ENCODE results near the gene N4BP2. TPM values are rescaled to one million over a fixed set of nuclear protein-coding genes. Genes with fewer than 3 reads are reported as not detected.

Gene N4BP2
- total RNA-seq, 1 donor from 2014 or later: 6.2 TPM

GRCh38 chr4:40053161-40053560, 3.5 kb upstream of the N4BP2 start:
- H3K9me3 Mint-ChIP-seq: no peaks in the 10 kb centered on the region
- ChIA-PET CTCF (no interaction called here), POLR2A (no interaction called here)
- ATAC-seq (ENCODE audit: low read depth) (no peak), DNase-seq (no peak)
- no peak for TF ChIP-seq CTCF (IDR thresholded peaks at IDR 0.05)
- intact Hi-C loops (cut with micrococcal nuclease): no loop called here
- peaks cover 17% of the 10 kb centered on the region for H3K4me1 Mint-ChIP-seq
- H3K36me3 Mint-ChIP-seq (ENCODE audit: low read depth): peaks cover 7% of the 10 kb centered on the region
- no peaks in the 10 kb centered on the region for H3K27me3 Mint-ChIP-seq
- H3K4me3 Mint-ChIP-seq: no peak overlapping the region
- H3K27ac Mint-ChIP-seq: no peak overlapping the region

- intact Hi-C loops (cut with micrococcal nuclease): loop anchor here (1.0 to 5.0 kb wide), 8 partner anchors 78 to 787 kb away; partner anchors contain the start of genes LIAS, PDS5A and RPL9
- Mint-ChIP-seq H3K36me3 (ENCODE audit: low read depth) (peaks cover 7% of the 10 kb centered on the region), H3K4me1 (peaks cover 27% of the 10 kb centered on the region), H3K27ac (peak overlapping the region; percentile 82), H3K4me3 (peak overlapping the region; percentile 91), H3K27me3 (no peaks in the 10 kb centered on the region), H3K9me3 (no peaks in the 10 kb centered on the region)
- DNase-seq (no peak), ATAC-seq (ENCODE audit: low read depth) (peak; percentile 2)
- ChIA-PET POLR2A (interaction anchor here (1.0 to 2.0 kb wide), 10 partner anchors 142 to 596 kb away, joined by 3 to 9 read pairs (median 6); partner anchors contain the start of genes LIAS and RPL9), CTCF (interaction anchor here (1.1 to 5.4 kb wide), 7 partner anchors 77 to 271 kb away, joined by 5 to 54 read pairs (median 14); no protein-coding TSS in a partner anchor)
- no peak for TF ChIP-seq CTCF (IDR thresholded peaks at IDR 0.05)
Observed at GRCh38 chr4:40055511-40055862, 1.2 kb upstream of the N4BP2 start.

- no peak for TF ChIP-seq CTCF (IDR thresholded peaks at IDR 0.05)
- intact Hi-C loops (cut with micrococcal nuclease): loop anchor here (1.0 to 5.0 kb wide), 14 partner anchors 79 to 786 kb away; partner anchors contain the start of genes LIAS, PDS5A, RHOH and RPL9
- CTCF ChIA-PET: interaction anchor here (0.6 to 5.4 kb wide), 15 partner anchors 78 to 785 kb away, joined by 3 to 54 read pairs (median 5); no protein-coding TSS in a partner anchor
- Mint-ChIP-seq H3K27ac (peak overlapping the region; percentile 83), H3K9me3 (no peaks in the 10 kb centered on the region), H3K4me3 (peak overlapping the region; percentile 91), H3K4me1 (peaks cover 27% of the 10 kb centered on the region), H3K27me3 (no peaks in the 10 kb centered on the region), H3K36me3 (ENCODE audit: low read depth) (peaks cover 7% of the 10 kb centered on the region)
- POLR2A ChIA-PET: interaction anchor here (0.5 to 2.0 kb wide), 16 partner anchors 95 to 597 kb away, joined by 3 to 9 read pairs (median 5); partner anchors contain the start of genes LIAS and RPL9
- DNase-seq (peak; percentile 59), ATAC-seq (ENCODE audit: low read depth) (peak; percentile 41)
Observed at GRCh38 chr4:40055863-40056715, 561 bp upstream of the N4BP2 start.

- intact Hi-C loops (cut with micrococcal nuclease): loop anchor here (1.0 to 5.0 kb wide), 12 partner anchors 93 to 840 kb away; partner anchors contain the start of genes LIAS, RHOH and RPL9
- POLR2A ChIA-PET: interaction anchor here (0.5 to 1.0 kb wide), 9 partner anchors 126 to 627 kb away, joined by 3 to 6 read pairs (median 3); no protein-coding TSS in a partner anchor
- Mint-ChIP-seq H3K27me3 (no peaks in the 10 kb centered on the region), H3K36me3 (ENCODE audit: low read depth) (peaks cover 10% of the 10 kb centered on the region), H3K4me3 (peak overlapping the region; percentile 95), H3K27ac (peak overlapping the region; percentile 92), H3K9me3 (no peaks in the 10 kb centered on the region), H3K4me1 (peaks cover 27% of the 10 kb centered on the region)
- ATAC-seq (ENCODE audit: low read depth): peak; percentile 70
- peak; percentile 19 for DNase-seq
- CTCF ChIA-PET: interaction anchor here (1.0 to 5.4 kb wide), 5 partner anchors 128 to 269 kb away, joined by 4 to 54 read pairs (median 5); no protein-coding TSS in a partner anchor
- no peak for TF ChIP-seq CTCF (IDR thresholded peaks at IDR 0.05)
Observed at GRCh38 chr4:40057586-40058091, 989 bp downstream of the N4BP2 start.
